MM.1S (cell line): ENCODE data around the gene SKIDA1.

Source experiments
- DNase-seq: peaks from one replicate; pipeline ENCODE4 v3.0.0-alpha.2; 2015
- H2AFZ ChIP-seq: fragments of 300-600 bp; sonication (generic); 2 replicates; pipeline ENCODE4 v1.6.0; 2016; ENCODE audit warnings: antibody characterized with exemption, low read length
- H3F3A ChIP-seq: fragments of 300-600 bp; sonication (generic); 2 replicates; pipeline ENCODE4 v1.6.1; 2016; ENCODE audit warnings: mild to moderate bottlenecking, antibody characterized with exemption, low read length, moderate library complexity, mixed read lengths; ENCODE audit not compliant: insufficient read depth
- H3K27ac ChIP-seq: fragments of 300-600 bp; sonication (generic); 2 replicates; pipeline ENCODE4 v1.5.1; 2016; ENCODE audit warnings: mild to moderate bottlenecking, low read length
- H3K27me3 ChIP-seq: fragments of 300-600 bp; sonication (generic); replicated peaks from 2 replicates; pipeline ENCODE4 v1.6.0; 2016; ENCODE audit warnings: low read length; ENCODE audit not compliant: insufficient read depth
- H3K36me3 ChIP-seq: fragments of 300-600 bp; sonication (generic); replicated peaks from 2 replicates; pipeline ENCODE4 v1.6.1; 2016; ENCODE audit warnings: mild to moderate bottlenecking, low read length, mixed read lengths; ENCODE audit not compliant: insufficient read depth
- H3K4me1 ChIP-seq: fragments of 300-600 bp; sonication (generic); 2 replicates; pipeline ENCODE4 v1.6.1; 2016; ENCODE audit warnings: low read length, mixed read lengths
- H3K4me2 ChIP-seq: fragments of 300-600 bp; sonication (generic); 2 replicates; pipeline ENCODE4 v1.6.0; 2016; ENCODE audit warnings: low read depth, low read length
- H3K4me3 ChIP-seq: fragments of 300-600 bp; sonication (generic); 2 replicates; pipeline ENCODE4 v1.5.1; 2016; ENCODE audit warnings: low read length, mixed read lengths
- H3K79me2 ChIP-seq: fragments of 300-600 bp; sonication (generic); 2 replicates; pipeline ENCODE4 v1.6.1; 2016; ENCODE audit warnings: mixed run types, low read length, mixed read lengths
- H3K9ac ChIP-seq: fragments of 300-600 bp; sonication (generic); 2 replicates; pipeline ENCODE4 v1.6.1; 2016; ENCODE audit warnings: low read length, mixed read lengths
- H3K9me2 ChIP-seq: fragments of 300-600 bp; sonication (generic); replicated peaks from 2 replicates; pipeline ENCODE4 v1.6.1; 2016; ENCODE audit warnings: mild to moderate bottlenecking, low read length, mixed read lengths; ENCODE audit not compliant: insufficient read depth
- H3K9me3 ChIP-seq: fragments of 300-600 bp; sonication (generic); replicated peaks from 2 replicates; pipeline ENCODE4 v1.6.1; 2016; ENCODE audit warnings: mild to moderate bottlenecking, low read length, mixed read lengths; ENCODE audit not compliant: insufficient read depth
- H4K20me1 ChIP-seq: fragments of 300-600 bp; sonication (generic); 2 replicates; pipeline ENCODE4 v1.6.1; 2016; ENCODE audit warnings: mild to moderate bottlenecking, low read length, moderate library complexity, mixed read lengths; ENCODE audit not compliant: insufficient read depth
- CTCF ChIP-seq: fragments of 300-600 bp; sonication (generic); IDR thresholded peaks from 2 replicates; pipeline ENCODE4 v1.5.1; 2016; ENCODE audit warnings: antibody characterized with exemption, low read length, mixed read lengths
- EZH2 ChIP-seq: fragments of 300-600 bp; sonication (generic); optimal IDR thresholded peaks from 2 replicates; pipeline ENCODE3; 2017; ENCODE audit warnings: low read depth, mild to moderate bottlenecking, antibody characterized with exemption, low read length, mixed read lengths
- EZH2phosphoT487 ChIP-seq: fragments of 300-600 bp; sonication (generic); IDR thresholded peaks from 2 replicates; pipeline ENCODE4 v1.6.1; 2018; ENCODE audit warnings: antibody characterized with exemption, low read length

The SKIDA1 gene

GRCh38 chr10:21488246-21488956 is 37.1 kb downstream of the SKIDA1 start:
- H3K4me1 ChIP-seq = no peaks in the 10 kb centered on the region
- no peaks in the 10 kb centered on the region for H3K27me3 ChIP-seq
- H3K79me2 ChIP-seq = no peaks in the 10 kb centered on the region
- no peak overlapping the region for H2AFZ ChIP-seq
- H3K36me3 ChIP-seq = no peaks in the 10 kb centered on the region
- DNase-seq = no peak
- no peak overlapping the region for H3K9ac ChIP-seq
- no peaks in the 10 kb centered on the region for H4K20me1 ChIP-seq
- H3K9me2 ChIP-seq = no peaks in the 10 kb centered on the region
- H3K9me3 ChIP-seq = no peaks in the 10 kb centered on the region
- no peak overlapping the region for H3K4me3 ChIP-seq
- H3F3A ChIP-seq = no peaks in the 10 kb centered on the region
- no peak overlapping the region for H3K4me2 ChIP-seq
- TF ChIP-seq EZH2phosphoT487 (no peak), CTCF (no peak), EZH2 (no peak)
- no peak overlapping the region for H3K27ac ChIP-seq

- H4K20me1 ChIP-seq = no peaks in the 10 kb centered on the region
- no peak for DNase-seq
- no peaks in the 10 kb centered on the region for H3F3A ChIP-seq
- H2AFZ ChIP-seq = no peak overlapping the region
- H3K4me1 ChIP-seq = no peaks in the 10 kb centered on the region
- no peak overlapping the region for H3K9ac ChIP-seq
- no peaks in the 10 kb centered on the region for H3K9me3 ChIP-seq
- H3K27me3 ChIP-seq = no peaks in the 10 kb centered on the region
- no peaks in the 10 kb centered on the region for H3K36me3 ChIP-seq
- no peak overlapping the region for H3K4me3 ChIP-seq
- no peak overlapping the region for H3K4me2 ChIP-seq
- H3K9me2 ChIP-seq = no peaks in the 10 kb centered on the region
- H3K79me2 ChIP-seq = no peaks in the 10 kb centered on the region
- no peak overlapping the region for H3K27ac ChIP-seq
- TF ChIP-seq EZH2phosphoT487 = no peak
- TF ChIP-seq EZH2 = no peak
- TF ChIP-seq CTCF = no peak
Measured at GRCh38 chr10:21487416-21488180, 37.9 kb downstream of the SKIDA1 start.

- no peaks in the 10 kb centered on the region for H3K36me3 ChIP-seq
- H3F3A ChIP-seq = no peaks in the 10 kb centered on the region
- H3K27me3 ChIP-seq = no peaks in the 10 kb centered on the region
Measured at GRCh38 chr10:21482821-21483220, 42.7 kb downstream of the SKIDA1 start.

More at GRCh38 chr10:21482821-21483220, 42.7 kb downstream of the SKIDA1 start:
- no peaks in the 10 kb centered on the region for H3K4me1 ChIP-seq
- TF ChIP-seq EZH2phosphoT487 (no peak), CTCF (no peak), EZH2 (no peak)
- no peaks in the 10 kb centered on the region for H3K9me3 ChIP-seq
- no peak overlapping the region for H3K27ac ChIP-seq
- H4K20me1 ChIP-seq = no peaks in the 10 kb centered on the region
- H3K4me3 ChIP-seq = no peak overlapping the region
- no peaks in the 10 kb centered on the region for H3K79me2 ChIP-seq
- no peak overlapping the region for H3K4me2 ChIP-seq
- DNase-seq = no peak
- H3K9ac ChIP-seq = no peak overlapping the region
- H3K9me2 ChIP-seq = no peaks in the 10 kb centered on the region
- no peak overlapping the region for H2AFZ ChIP-seq
